HG03025 (cell line): ENCODE measurements around the gene TMEM132C.

Source experiments
- ATAC-seq: cut with Tn5 transposase; IDR thresholded peaks from one replicate; pipeline ENCODE4 v1.9.1; 2021; ENCODE audit warnings: mild to moderate bottlenecking, moderate library complexity; ENCODE audit not compliant: unreplicated experiment, low FRiP score

The TMEM132C gene

DNA sequence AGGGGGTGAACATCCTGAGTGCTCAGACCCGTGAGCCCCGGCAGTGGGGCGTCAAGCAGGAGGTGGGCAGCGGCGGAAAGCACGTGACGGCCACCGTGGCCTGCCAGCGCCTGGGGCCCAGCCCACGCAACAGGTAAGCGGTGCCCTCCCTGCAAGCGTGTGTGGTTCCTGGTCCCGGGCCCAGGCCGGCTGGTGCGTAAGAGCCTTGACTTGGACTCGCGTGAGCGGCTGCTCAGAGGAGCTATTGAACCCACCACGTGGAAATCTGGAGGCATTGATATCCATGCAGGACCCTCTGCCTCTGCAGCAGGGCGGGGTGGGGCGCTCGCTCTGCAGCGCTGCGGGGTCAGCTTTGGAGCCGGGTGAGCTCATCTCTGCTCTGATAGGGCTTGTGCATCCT, 277.0 kb downstream of the TMEM132C start:
- ATAC-seq, result no peak

DNA sequence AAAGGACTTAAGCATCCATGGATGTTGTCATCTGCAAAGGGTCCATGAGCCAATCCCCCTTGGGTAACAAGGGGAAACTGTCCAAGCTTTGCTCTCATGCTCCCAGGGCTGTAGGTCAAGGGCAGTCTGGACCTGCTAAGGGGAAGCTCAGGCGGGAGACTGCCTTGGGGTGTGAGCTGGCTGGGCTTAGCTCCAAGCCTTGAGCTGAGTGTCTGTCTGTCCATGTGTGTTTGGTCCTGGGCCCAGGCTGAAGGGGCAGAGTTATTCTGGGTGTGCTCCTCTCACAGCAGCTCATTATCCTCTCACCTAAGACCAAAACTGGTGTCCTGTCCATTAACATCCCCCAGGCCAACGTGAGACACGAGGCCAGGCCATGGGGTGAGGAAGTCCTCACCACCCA, 282.0 kb downstream of the TMEM132C start:
- ATAC-seq, result no peak

DNA sequence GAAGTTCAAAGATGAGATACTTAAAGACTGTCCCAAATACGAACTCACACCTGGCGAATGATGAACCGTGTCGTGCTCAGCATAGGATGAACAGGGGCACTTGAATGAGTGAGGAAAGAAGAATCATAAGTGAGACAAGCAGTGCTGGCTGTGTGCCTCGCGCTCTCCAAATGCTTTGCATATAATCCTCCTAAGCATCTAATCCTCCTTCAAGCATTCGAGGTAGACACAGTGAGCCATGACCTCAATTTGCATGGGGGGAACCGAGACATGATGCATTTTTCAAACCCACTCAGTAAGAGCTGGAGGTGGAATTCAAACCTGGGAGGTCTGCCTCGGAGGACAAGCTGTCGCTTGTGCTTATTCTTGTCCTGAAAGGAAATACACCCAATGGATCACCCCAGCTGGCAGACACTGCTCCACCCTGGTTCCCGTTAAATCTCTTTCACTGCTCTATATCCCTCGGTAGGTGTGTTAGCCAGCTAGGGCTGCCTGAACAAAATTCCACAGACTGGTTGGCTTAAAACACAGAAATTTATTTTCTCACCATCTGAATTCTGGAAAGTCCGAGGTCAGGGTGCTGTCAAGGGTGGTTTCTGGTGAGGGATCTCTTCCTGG, 282.7 kb downstream of the TMEM132C start:
- ATAC-seq, result no peak

DNA sequence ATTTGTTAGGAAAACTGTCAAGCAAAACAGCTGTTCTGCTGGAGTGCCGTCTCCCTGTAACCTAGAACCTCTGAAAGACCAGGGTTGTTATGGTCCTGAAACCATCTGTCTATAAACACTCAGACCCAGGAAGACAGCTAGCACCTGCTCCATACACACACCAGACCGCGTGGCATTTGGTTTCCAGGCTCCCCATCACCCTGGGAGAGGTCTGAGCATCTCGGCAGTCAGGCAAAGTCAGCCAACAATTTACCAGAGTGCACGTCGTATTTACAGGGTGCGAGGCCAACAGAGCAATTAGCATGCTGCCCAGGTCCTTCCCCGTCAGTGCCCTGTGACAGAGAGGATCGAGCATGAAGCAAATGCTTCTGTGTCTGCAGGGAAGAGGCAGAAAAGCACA, 284.3 kb downstream of the TMEM132C start:
- ATAC-seq, result no peak

DNA sequence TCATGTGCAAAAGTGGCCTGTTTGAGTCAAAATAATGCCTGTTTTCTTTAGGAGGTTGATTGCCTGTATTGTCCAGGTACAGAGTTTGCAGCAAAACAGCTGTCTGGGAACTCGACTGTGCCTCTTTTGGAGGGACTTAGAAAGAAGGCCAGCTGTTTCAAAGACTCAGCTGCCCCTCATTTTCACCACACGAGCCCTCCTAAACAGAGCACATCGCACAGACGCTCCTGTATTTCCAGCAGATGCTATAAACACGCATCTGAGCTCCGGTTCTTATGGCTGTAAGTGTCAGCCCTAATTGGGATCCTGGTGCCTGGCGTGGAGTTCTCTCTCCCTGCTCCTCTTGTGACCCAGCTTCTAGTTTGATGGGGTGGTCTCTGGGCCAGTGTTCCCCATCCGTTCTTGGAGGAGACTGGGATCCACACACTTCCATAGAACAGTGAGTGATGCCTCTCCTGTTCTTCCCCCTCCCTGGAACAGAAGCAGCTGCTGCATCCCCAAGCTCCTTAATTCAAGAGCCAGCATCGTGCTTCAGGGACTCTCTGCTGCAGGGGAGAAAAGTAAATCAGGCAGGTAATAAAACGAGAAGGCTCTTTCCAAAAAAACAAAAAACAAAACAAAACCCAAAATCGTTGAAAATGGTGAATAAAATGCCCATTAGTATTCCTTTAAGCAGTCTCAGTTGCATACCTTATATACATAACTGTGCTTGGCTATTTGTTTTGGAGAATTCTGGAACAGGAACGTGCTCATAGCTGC, 287.8 kb downstream of the TMEM132C start:
- no peak for ATAC-seq

DNA sequence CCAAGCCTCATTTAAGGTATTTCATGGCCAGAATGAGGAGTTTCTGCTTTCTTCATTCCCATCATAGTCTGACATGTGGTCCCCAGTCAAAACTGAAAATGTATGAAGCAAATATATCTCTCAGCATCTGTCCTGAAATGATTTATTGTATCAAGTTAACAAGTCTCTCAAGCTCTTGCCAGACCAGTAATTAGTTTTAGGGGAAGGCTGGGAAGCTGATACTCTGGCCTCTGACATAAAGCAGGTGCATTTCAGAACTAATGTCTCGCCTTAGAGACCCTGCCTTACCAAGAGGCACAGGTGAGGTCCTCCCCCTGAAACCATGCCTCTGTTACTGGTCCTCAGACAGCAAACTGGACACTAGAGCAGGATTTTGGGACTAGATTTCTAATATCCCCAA, 290.3 kb downstream of the TMEM132C start:
- ATAC-seq, result no peak

DNA sequence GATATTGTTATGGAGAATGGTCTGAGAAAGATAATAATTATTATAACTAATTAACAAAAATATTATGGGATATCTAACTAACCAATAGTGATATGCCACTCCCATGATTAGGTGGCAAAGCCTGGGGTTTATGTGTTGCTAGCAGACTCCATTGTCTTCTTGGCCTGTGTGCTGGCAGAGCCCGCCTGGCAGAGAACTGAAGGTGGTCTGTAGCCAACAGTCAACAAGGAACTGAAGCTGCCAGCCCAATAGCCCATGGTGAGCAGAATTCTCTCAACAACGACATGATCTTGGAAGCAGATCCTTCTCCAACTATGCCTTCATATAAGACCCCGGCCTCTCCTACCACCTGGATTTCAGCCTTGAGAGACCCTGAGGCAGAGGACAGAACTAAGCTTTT, 298.0 kb downstream of the TMEM132C start:
- no peak for ATAC-seq

DNA sequence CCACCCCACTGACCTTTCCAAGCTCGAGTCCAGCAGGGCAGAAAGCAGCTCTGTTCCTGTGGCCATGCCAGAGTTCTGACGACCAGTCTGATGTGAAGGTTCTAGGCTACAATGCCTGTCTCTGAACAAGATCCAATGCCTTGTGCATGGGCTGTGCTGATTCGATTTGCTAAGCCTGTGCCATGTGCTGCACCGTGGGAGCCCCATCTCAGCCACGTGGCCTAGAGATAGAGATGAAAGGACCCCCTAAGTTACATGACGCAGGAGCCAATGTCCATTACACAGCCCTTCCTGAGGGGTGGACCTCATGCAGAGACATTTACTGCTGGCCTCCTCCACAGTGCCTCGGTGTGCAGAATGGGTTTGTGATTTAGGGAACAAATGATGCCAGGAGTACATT, 300.8 kb downstream of the TMEM132C start:
- no peak for ATAC-seq

DNA sequence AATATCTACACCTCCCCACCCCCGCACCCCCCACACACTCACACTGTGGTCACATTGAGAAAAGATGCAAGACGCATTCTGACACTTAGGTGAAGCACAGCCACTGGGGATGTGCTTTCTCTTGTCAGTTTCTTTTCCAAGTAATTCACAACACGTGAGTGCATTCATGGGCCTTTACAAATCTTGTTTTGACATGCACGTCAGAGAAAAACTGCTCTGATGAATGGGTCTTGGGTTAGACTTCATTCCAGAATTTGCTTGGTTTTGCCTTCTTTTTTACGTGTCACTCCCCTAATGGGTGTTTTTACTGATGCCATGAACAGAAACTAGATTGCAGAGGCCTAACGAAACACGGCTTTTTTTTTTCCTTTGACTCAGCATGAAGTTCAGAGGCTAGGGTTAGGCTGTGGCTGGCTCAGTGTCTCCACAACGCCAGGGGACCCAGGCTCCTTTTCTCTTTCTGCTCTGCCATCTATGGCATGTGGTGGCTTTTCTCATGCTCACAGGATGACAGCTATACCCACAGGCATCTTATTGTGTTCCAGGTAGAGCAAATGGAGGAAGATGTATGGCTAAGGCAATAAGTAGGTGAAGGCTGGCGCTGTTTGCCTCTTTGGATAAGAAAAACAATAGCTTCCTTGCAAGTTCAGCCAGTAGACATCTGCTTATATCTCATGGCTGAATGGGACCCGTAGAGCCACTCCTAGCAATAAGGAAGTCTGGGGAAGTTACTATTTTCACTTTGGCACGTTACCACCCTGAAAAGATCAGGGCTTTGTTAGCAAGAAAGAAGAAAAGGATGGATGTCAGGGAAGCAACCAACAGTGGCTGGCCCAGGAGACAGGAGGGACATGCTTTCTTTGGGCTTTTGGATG, 303.5 kb downstream of the TMEM132C start:
- peak; percentile 59 for ATAC-seq

DNA sequence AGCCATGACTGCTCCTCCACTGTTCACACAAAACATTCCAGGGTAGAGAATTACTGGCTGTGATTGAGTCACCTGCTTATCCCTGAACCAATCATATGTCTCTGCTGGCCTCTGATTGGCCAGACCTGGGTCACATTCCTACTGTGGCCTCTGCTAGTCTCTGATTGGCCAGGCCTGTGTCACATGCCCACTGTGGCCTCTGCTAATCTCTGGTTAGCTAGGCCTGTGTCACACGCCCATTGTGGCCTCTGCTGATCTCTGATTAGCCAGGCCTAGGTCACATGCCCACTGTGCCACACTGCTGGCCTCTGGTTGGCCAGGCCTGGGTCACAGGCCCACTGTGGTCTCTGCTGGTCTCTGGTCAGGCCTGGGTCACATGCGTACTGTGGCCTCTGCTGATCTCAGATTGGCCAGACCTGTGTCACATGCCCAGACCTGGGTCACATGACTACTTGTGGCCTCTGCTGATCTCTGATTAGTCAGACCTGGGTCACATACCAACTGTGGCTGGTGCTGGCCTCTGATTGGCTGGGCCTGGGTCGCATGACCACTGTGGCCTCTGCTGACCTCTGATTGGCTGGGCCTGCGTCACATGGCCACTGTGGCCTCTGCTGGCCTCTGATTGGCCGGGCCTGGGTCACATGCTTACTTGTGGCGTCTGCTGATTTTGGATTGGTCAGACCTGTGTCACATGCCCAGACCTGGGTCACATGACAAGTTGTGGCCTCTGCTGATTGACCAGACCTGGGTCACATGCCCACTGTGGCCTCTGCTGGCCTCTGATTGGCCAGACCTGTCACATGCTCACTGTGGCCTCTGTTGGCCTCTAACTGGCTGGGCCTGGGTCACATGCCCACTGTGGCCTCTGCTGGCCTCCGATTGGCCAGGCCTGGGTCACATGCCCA, 305.2 kb downstream of the TMEM132C start:
- ATAC-seq, result no peak

DNA sequence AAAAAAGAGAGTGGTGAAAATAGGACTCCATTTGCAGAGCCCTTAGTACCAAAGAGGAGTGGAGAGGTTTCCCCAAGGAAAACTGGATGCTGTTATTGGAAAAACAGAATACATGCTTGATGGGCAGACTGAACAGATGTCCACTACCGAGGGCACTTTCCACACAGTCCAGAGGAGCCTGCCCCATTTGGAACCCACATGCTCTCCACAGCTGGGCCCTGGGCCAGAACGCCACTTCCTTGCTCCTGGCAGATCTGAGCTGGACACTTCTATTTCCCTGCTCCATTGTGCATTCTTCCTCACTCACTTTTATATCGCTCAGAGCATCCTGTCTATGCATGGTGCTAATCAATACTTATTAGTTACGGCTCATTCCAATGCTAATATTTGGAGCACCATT, 306.9 kb downstream of the TMEM132C start:
- ATAC-seq, result no peak

DNA sequence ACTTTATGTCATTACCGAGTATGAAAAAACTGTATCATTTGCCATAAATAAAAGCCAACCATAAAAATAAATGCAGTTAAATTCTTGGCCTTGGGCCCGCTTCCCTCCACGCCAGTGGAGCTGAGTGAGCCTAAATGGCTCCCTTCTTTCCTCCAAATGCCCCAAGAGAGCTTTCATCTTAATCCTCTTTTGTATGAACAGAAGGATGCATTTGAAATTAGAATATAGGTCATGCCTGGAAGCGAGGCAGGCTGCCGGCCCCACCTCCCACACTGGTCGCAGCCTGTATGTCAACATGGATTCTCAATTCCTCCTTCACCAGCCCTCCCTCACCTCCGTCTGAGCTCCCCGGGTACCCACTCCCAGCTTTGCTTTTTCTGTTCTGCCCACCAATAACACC, 311.1 kb downstream of the TMEM132C start:
- no peak for ATAC-seq

DNA sequence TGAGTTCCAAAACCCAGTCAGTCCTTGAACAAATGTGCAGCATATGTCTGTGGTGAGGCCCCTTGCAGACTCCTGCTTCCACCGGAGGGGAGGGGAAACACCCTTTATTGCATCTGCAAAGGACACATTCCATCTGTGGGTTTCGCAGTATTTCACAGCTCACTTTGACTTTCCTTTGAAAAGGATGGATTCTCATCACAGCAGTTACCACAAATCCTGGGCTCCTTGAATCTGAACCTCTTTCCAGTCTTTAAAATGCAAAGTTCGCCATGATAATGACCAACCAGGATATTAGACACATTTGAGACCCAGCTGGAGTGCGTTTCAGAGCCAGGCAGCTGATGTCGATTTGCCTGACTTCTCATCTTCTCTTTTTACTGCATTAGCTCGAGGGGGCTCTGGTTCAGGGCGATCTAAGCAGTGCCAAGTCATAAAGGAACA, 314.4 kb downstream of the TMEM132C start:
- ATAC-seq, result no peak

DNA sequence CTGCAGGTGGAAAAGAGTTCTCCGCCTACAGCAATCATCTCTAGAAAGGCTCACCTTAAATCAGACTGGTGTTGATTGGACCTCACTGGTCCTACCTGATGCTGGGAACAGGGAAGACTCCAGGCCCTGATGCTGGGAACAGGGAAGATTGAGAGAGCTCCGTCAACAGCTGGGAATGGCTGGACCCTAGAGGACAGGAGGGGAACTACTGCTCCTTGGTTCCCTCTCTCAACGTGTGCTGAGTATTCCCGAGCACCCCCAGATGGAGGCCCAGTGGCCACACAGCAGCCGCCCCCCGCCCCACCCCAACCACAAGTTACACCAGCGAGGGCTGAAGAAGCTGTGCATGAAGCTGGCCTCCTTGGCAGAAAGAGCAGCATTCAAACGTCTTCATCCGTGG, 316.5 kb downstream of the TMEM132C start:
- no peak for ATAC-seq

DNA sequence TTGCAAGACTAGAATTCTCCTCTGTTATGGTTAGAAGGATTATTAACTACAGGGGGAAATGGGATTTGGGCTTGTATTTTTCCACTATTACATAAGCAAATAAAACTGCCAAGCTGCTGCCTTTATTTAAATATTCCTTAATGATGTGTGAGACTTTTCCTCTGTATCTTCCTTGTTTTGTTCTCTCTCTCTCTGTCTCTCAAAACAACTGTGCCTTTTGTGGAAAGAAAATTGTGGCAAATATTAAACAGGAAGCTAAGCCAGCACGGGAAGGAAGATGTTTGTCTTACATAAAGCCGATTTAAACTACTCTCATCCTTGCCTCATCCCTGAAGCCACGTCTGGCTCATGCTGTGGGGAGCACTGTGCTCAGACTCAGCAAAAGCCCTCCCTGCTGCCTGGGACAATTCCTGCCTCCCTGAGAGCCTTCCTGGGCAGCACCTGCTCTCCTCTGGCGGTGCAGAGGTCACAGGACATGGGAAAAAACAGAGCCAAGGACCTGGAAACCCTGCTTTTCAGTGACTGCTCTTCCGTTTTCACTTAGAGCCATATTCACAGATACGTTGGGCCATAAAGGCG, 319.6 kb downstream of the TMEM132C start:
- no peak for ATAC-seq

DNA sequence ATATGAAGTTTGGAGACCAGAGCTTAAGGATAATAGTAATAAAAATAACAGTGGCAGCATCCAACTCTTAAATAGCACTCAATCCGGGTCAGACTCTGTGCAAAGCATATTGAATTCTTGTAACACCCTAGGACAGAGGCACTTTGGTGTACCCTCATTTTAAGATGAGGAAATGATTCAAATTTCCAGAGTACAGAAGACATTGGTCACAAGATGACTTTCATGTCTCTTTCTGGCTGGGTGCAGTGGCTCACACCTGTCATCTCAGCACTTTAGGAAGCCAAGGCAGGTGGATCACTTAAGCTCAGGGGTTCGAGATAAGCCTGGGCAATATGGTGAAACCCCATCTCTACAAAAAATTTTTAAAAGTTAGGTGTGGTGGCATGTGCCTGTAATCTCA, 320.9 kb downstream of the TMEM132C start:
- no peak for ATAC-seq

DNA sequence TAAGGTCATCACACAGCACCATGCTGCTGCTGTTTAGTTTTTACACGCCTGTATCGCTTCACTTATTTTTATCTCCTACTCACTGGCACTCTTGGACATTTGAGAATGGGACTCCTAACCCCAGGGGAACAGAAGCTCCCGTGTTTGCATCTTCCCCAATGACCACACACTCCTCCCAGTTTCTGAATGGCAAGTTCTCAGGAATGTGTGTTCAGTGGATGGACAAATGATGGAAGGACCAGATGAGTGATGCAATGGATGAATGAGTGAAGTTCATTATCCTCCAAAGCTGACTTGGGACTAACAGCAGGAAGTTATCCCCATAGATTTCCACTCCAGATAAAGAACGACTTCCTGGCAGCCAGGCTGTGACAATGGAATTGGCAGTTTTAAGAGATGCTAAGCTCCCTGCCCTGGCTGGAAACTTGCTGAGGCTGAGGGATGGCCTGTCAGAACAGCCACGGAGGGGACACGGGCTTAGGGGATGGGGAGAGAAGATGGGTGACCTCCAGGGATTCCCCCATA, 325.3 kb downstream of the TMEM132C start:
- no peak for ATAC-seq

DNA sequence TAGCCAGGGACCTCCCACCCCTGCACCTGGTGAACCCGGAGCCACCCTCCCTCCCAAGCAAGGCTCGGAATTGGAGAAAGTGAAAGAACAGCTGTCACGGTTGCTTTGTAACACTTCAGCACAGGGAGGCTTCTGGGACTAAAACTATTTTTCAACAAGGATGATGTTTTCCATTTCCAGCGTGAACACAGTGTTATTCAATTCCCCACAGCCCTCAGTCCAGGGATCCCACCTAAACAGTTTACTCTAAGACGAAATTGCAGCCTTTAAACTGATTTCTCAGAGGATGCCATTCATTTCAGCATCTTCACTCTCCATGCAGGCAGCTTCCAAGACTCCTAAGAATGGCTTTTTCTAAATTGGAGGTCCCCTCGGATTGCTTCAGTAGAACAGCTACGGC, 327.6 kb downstream of the TMEM132C start:
- no peak for ATAC-seq

DNA sequence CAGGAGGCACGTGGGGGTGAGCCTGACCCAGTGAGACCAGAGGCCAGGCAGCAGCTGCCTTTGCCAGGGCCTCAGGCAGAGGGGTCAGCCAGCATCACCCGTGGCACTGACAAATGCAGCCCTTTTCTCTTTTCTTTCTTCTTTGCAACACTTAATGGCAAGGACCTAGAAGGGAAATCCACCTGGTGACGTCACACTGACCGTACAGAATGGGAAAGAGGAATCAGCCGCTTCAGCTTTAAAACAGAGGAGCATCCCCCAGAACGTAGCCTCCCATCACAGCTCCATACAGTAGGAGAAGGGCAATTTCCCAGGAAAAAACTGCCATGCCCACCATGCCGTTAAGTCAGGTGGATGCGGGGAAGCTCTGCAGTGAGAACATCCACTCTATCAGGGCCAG, 328.6 kb downstream of the TMEM132C start:
- ATAC-seq, result no peak

DNA sequence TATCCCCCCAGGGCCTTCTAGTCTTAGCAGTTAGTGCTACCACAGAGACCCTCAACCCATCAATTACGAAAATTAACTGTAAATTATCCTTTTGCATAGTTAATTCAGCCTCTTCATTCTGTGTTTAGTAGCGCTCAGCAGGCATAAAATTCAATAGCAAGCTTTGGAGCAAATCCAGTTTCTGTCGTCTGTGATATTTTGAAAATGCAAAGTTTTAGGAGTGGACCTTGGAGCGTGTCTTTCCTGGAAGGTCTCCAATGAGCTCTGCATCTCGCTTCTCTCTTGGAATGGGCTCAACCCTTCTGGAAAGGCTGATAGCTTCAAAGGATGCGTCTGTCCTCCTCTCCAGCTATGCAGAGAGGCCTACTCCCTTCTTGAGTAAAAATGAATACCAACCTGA, 333.9 kb downstream of the TMEM132C start:
- no peak for ATAC-seq
